Right lobe of liver (tissue), 4 donors: ENCODE measurements around the gene CYBRD1.

Experiments used
- POLR2A ChIP-seq: fragments of 450-650 bp; IDR thresholded peaks from one replicate; pipeline ENCODE4 v1.6.1; 2017; ENCODE audit warnings: antibody characterized with exemption, mild to moderate bottlenecking
- TF ChIP-seq, protein P1 (sequence below), 4 donors: fragments of 200-600 bp in 3 of 4; fragments of 450-650 bp in 1 of 4; IDR thresholded peaks; one replicate each; pipeline versions ENCODE4 v1.5.1 to v1.8.0; 2016 to 2022; ENCODE audit warnings: antibody characterized with exemption in 4 of 4, mild to moderate bottlenecking in 2 of 4
- donor health status: DM: no; HTN: no; CAD: no.
- donor health status: DM: no; HTN: no; CAD: no.
- donor health status: DM: no; HTN: yes; CAD: no.

- TF ChIP-seq, protein P1, sequence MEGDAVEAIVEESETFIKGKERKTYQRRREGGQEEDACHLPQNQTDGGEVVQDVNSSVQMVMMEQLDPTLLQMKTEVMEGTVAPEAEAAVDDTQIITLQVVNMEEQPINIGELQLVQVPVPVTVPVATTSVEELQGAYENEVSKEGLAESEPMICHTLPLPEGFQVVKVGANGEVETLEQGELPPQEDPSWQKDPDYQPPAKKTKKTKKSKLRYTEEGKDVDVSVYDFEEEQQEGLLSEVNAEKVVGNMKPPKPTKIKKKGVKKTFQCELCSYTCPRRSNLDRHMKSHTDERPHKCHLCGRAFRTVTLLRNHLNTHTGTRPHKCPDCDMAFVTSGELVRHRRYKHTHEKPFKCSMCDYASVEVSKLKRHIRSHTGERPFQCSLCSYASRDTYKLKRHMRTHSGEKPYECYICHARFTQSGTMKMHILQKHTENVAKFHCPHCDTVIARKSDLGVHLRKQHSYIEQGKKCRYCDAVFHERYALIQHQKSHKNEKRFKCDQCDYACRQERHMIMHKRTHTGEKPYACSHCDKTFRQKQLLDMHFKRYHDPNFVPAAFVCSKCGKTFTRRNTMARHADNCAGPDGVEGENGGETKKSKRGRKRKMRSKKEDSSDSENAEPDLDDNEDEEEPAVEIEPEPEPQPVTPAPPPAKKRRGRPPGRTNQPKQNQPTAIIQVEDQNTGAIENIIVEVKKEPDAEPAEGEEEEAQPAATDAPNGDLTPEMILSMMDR (IDR thresholded peaks at IDR 0.05), result no peak
- no peak for TF ChIP-seq POLR2A
Measured at GRCh38 chr2:171602352-171602751, 80.1 kb downstream of the CYBRD1 start.
